HS-5 (cell line): ENCODE measurements around the gene TUNAR.
"Not testable (repeated sequence)": the region's sequence is repeated elsewhere in the genome, so short reads cannot be mapped to it uniquely, and the experiment has no call there.

Experiments used
- DNase-seq: peaks from one replicate; pipeline ENCODE4 v3.0.0-alpha.2; 2012; ENCODE audit warnings: low read depth

The TUNAR gene

DNA sequence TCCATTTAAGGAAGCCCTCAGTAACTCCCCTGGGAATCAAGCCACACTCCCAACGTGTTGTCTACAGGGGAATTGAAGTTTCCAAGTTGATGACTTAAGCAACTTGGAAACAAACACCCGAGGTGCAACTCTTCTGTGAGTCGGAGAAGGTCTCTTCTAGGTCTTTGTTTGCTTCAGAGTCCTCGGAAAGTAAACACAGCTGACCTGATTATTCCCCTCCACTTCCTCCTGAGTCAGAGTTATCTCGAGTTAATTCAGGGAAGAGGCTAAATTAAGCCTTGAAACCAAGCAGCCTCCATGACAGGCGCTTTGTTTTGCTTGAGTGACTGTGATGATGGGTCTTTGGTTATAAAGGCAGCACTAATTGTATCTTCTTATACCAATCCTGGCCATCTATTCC is 41.8 kb downstream of the TUNAR start:
- no peak for DNase-seq

GRCh38 chr14:95920769-95921438 is 44.3 kb downstream of the TUNAR start:
- no peak for DNase-seq

GRCh38 chr14:95922080-95922479 is 45.4 kb downstream of the TUNAR start:
- DNase-seq = no peak

GRCh38 chr14:95928751-95929150 is 52.1 kb downstream of the TUNAR start:
- DNase-seq = no peak

DNA sequence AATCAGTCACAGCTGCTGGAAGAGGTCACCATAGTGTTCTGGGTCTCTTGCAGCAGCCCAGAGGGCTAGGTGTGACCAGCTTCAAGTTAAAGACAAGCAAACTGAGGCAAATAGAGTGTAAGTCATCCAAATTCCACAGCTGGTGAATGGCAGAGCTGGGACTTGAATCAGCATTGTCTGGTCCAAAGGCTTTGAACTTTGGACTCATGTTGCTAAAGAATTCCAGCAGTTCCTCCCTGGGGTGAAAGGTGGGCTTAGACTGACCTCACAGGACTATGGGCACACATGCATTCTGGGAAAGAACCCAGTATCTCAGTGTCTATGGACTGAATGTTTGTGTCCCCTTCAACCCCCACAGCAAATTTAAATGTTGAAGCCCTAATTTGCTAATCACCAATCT is 54.8 kb downstream of the TUNAR start:
- no peak for DNase-seq

DNA sequence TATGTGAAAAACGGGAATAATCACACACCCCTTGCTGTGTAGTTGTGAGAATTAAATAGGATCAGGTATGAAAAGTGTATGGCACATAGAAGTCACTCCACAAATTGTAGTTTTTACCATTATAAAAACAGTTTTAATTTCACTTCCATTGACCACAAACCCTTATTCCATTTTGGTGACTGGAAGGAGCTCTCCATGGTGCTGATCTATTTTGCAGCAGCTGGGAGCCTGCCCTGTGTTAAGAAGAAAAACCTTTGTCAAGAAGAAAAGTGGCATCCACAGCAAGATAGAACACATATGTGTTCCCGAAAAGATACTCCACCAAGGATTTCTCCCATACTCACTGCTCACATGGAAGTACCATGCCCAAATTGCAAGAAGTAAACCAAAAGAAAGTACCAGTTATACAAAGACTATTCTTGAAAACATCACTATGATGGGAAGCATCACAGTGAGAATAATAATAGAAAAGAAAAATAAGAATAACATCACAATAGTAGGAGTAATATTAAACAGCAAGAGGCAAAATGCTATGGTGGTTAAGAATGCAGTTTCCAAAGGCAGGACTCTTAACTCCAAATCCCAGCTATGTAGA is 58.7 kb downstream of the TUNAR start:
- DNase-seq = no peak

DNA sequence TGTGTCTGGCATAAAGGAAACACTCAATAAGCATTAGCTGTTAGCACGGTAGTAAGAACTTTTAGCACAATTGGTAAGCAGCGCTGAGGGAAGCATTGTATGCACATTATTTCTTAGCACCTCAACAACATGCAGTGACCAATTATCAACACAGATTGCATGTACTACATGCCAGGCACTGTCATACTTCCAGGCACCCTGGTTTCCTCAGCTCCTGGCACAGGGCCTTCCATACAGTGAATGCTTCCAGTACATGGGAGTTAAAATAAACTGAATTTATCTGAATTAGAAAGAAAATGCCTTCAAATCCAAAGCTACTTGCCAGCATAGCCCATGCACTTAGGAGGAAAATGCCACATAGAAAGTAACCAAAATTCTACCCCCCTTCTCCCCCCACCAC is 59.4 kb downstream of the TUNAR start:
- no peak for DNase-seq

DNA sequence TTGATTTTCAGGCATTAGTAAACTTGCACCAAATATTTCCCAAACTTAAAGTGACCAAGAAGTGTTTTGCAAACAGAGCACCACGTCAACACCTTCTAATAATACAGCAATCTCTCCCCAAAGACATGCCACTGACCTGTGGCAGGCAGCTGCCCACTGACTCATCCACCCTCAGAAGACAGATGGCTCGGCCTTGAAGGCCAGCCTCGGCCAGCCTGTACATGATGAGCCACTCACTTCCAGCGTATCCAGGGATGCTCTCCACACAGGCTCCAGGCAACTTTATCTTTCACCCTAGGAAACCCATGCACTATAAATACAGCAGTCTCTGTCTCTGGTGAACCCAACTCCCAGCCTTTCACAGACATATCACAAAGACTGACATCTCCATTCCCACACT is 62.7 kb downstream of the TUNAR start:
- no peak for DNase-seq

DNA sequence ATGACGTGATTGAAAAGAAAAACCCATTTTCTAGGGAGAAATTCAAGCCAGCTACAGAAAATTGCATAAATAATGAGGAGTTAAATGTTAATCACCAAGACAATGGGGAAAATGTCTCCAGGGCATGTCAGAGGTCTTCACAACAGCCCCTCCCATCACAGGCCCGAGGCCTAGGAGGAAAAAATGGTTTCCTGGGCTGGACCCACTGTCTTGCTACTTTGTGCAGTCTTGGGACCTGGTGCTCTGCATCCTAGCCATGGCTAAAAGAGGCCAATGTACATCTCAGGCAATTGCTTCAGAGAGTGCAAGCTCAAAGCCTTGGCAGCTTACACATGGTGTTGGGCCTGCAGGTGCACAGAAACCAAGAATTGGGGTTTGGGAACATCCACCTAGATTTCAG is 65.3 kb downstream of the TUNAR start:
- no peak for DNase-seq

DNA sequence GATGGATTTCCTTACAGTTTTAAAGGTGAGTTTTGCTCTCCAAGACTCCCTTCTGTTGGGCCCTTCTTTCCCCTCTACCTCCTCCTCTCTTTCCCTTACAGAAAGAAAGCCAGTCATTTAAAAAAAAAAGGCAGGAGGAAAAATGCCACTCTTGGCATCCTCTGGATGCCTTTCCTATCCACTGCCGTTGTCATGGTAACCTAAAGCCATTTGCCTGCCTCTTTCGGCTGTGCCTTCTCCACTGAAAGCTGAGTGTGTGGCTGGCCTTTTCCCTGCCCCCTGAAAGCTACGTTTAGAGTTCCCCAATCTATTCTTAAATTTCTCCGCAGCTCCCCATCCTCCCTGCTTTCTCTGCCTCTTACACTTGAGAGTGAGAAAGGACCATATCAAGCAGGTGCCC is 67.1 kb downstream of the TUNAR start:
- DNase-seq = no peak

- no peak for DNase-seq
Measured at GRCh38 chr14:95944462-95944861, 67.8 kb downstream of the TUNAR start.

- no peak for DNase-seq
Measured at GRCh38 chr14:95946867-95947266, 70.2 kb downstream of the TUNAR start.

DNA sequence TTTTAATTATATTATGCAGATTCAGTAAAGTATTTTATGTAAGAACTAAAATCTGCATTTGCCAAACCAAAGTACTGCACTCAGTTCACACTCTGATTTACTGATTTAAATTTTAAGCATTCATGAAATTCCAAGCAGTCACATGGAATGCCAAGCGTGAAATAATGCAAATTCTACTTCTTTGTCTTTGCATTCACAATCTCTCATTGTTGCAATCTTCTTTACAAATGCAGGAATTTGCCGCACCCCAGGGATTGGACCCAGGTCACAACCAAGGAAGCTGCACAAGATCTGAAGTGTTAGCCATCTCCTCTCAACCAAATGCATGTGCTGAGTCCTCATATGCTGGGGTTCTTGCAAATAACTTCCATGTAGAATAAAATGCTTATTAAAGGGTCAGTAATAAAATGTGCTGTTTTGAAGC is 71.9 kb downstream of the TUNAR start:
- no peak for DNase-seq

- DNase-seq = no peak
Measured at GRCh38 chr14:95951359-95951758, 74.7 kb downstream of the TUNAR start.

GRCh38 chr14:95953111-95953724 is 76.6 kb downstream of the TUNAR start:
- DNase-seq = no peak

DNA sequence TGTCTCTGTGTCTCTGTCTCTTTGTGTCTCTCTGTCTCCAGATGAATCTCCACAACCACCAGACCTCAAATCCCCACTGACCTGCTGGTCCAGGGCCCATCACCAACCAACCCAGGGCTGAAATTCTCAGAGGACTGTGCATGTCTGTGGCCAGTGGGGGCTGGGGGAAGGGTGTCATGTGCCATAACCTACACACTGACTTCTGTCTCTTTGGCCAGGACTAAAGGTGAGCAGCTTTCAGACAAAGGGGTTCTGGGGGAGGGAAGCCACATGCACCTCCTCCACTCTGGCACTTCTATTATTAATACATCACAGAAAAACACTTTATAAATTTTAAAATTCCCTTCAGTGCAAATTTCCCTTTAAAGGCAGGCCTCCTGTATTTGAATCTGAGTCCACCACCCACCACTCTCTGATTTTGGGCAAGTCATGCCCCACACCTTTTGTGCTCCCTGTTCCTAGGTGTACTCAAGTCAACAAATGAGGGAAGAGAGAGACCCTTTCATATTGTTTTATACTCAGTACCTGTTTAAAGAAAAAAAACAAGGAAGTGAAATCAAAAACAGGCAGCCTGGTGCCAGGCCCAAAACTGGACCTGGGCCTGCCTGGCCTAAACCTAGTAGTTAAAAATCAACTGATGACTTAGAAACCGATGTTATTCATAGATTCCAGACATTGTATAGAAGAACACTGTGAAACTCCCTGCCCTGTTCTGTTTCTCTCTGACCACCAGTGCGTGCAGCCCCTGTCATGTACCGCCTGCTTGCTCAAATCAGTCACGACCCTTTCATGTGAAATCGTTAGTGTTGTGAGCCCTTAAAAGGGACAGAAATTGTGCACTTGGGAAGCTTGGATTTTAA is 80.2 kb downstream of the TUNAR start:
- no peak for DNase-seq

DNA sequence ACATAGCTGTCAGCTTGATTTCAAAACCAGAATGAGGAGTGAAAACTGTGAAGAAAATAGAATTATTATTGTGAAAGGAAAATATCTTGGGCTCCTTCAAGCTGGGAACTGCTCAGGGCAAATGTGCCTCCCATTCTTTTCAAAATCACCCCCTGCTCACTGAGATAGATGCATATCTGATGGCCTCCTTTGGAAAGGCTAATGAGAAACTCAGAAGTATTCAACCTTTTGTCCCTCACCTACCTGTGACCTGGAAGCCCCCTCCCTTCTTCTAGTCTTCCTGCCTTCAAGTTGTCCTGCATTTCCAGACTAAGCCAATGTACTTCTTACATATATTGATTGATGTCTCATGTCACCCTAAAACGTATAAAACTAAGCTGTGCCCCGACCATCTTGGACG is 81.5 kb downstream of the TUNAR start:
- no peak for DNase-seq

DNA sequence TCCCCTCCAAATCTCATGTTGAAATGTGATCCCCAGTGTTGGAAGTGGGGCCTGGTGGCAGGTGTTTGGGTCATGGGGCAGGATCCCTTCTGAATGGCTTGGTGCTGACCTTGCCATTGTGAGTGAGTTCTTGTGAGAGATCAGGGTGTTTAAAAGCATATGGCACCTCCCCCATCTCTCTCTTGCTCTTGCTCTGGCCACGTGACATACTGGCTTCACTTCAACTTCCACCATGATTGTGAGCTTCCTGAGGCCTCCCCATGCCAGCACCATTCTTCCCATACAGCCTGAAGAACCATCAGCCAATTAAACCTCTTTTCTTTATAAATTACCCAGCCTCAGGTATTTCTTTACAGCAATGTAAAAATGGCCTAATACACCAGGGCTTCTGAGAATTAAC is 82.7 kb downstream of the TUNAR start:
- DNase-seq = no peak

DNA sequence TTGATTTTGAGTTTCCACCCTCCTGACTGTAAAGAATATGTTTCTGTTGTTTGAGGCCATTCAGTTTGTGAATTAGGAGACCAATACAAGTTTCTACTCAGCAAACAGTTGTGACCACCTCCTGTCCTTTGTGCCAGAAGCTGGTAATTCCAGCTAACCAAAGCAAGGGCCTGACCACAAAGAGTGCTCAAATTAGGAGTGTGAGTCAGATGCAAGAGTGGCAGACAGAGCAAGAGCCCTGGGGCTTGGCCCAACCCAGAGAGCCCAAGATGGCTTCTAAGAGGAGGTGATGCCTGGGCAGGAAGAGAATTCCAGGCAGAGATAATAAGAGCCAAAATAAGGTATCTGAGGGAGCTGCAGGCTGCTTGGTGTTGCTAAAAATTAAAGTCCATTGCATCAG is 84.8 kb downstream of the TUNAR start:
- DNase-seq = no peak

DNA sequence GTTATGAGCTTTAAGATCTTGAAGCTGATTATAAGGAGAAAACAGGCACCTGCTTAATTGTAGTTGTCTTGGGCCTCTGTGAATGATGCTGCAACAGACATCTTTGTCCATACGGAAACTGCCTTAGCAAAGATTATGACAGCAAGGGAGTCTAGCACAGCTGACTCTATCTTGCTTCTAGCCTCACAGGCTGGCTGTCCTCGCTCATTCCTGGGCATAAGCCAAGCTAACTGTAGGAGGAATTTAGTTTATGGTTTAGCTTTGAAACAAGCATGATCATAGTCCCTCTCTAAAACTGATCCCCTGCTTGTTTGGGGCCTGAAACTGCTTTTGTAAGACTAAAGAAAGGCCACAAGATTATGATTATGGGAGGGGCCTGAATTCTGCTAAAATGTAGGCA is 88.3 kb downstream of the TUNAR start:
- no peak for DNase-seq

- DNase-seq = not testable (repeated sequence)
Measured at GRCh38 chr14:95968048-95968447, 91.4 kb downstream of the TUNAR start.
